ENCODE data around the gene POLG2. TPM values are rescaled to one million over a fixed set of nuclear protein-coding genes. Genes with fewer than 3 reads are reported as not detected.
"Not testable (repeated sequence)": the region's sequence is repeated elsewhere in the genome, so short reads cannot be mapped to it uniquely, and the experiment has no call there.

The POLG2 gene
- total RNA-seq, 1 experiment from 2014 or later: 7.1 TPM

DNA sequence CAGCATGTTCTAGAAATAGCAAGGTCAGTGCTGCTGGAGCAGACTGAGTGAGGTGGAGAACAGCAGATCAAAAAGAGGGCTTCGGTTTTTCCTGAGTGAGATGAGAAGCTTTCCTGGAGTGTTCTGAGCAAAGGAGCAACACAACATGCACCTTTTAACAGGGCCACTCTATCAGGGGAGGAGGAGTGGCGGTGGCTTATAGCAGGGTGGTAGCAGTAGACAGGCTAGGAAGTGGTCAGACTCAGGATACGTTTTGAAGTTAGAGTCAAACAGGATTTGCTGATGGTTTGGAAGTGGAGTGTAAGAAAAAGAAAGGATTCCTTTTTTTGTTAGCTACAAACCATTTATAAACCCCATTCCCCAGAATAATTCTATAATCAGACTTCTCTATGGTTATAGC, 12.5 kb downstream of the POLG2 start:
- DNase-seq (ENCODE audit: low spot score): no peak

DNA sequence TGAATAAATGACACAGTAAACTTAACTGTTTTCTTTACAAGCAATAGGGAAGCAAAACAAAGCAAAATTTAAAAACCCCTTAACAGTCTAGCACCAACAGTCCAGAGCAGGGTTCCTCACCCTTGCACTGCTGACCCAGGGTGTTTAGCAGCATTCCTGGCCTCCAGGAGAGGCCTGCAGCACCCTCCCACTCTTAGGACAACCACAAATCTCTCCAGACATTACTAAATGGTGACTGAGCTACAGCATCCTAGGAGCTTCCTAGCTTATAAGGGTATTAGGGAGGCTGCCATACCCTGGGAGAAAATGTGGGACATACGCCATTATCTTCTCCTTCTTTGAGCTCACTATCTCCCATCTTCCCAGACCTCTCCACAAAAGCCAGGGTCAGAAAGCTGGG, 15.9 kb downstream of the POLG2 start:
- DNase-seq (ENCODE audit: low spot score): no peak

DNA sequence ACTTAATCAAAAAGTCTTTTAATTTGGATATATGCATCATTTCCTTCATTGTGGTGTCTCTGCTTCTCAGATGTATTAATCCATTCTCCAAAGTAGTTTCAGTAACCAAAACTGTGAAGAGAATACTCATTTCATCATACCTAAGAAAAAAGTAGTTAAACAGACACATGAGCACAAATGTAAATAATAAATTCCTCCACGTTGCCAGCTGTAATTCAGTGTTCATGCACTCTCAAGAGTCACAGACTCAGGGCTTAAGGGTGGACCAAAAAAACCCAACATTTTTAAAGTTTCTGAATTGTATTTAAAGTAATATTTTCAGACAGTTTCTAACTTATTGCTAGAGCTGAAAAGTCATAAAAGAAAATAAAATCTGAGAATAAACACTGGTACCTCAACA, 19.0 kb downstream of the POLG2 start:
- no peak for DNase-seq (ENCODE audit: low spot score)

DNA sequence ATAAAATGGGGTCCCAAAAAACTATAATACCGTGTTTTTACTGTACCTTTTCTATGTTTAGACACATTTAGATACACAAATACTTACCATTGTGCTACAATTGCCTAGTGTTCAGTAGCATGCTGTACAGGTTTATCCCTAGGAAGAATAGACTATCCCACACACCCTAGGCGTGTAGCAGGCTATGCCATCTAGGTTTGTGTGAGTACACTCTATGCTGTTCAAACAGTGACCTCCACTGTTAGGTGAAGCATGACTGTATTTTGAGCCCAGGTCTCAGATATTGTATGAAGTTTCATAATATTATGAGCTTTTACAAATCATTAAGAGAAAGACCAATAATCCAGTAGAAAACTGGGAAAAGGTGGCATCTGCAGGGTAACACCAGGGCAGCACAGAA, 24.3 kb downstream of the POLG2 start:
- no peak for DNase-seq (ENCODE audit: low spot score)

DNA sequence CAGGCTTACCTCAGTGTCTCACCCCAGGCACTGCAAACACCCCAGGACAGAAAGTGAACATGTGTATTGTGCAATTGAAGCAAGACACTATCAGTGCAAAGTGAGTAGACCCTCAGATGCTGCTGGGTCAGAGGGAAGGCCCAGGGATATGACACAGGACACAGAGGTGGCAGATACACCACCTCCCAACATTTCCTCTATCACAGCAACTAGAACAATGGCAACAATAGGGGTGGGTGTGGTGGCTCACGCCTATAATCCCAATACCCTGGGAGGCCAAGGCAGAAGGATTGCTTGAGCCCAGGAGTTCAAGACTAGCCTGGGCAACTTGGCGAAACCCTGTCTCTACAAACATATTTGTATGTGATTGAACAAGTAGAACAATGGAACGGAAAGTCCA, 25.4 kb downstream of the POLG2 start:
- no peak for DNase-seq (ENCODE audit: low spot score)

DNA sequence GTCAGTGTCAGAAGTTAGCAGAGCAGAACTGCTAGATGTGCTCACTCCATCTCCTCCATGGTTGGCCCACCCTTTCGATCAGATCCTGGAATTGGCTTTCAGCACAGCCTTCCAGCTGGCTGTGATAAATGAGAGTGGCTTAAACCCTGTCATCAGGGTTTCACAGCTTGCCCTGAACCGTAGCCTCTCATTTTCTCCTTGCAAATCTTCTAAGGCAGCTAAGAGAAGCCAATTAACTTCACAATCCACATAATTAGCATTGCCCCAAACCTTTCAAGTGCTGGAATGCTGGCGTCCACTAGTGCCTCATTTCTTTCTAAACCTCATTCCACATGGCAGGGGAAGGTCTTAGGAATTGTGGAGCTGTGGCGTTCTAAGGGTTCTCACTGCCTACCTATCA, 26.2 kb downstream of the POLG2 start:
- no peak for DNase-seq (ENCODE audit: low spot score)

DNA sequence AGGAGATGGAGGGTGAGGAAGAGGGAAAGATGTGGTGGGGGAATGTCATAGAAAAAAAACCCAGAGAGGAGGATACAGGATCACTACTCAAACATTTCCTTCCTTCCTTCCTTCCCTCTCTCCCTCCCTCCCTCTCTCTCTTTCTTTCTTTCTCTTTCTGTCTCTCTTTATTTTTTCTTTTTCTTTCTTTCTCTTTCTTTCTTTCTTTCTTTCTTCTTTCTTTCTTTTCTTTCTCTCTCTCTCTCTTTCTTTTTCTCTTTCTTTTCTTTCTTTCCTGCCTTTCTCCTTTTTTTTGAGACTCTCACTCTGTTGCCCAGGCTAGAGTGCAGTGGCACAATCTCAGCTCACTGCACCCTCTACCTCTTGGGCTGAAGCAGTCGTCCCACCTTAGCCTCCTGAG, 30.0 kb downstream of the POLG2 start:
- DNase-seq (ENCODE audit: low spot score): not testable (repeated sequence)

DNA sequence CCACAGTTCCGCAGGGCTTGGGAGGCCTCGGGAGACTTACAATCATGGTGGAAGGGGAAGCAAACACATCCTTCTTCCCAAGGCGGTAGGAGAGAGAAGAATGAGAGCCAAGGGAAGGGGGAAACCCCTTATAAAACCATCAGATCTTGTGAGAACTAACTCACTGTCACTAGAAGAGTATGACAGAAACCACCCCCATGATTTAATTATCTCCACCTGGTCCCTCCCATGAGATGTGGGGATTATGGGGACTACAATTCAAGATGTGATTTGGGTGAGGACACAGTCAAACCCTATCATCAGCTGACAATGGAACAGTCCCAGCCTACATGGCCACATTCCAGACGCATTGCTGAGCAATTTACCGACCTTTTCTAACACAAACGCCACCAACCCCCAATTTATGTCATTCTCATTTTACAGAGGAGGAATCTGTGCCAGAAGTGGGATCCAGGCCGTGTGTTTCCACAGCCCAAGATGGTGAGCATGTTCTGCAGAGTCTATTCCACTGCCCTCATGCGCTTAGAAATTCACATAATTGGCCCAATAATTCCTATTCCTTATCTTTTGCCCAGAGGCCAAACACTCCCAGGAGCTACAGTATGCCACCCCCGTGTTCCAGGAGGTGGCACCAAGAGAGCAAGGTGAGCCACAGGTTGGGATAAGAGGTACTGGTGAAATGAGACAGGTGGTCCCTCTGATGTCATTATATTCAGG, 30.7 kb downstream of the POLG2 start:
- no peak for DNase-seq (ENCODE audit: low spot score)

DNA sequence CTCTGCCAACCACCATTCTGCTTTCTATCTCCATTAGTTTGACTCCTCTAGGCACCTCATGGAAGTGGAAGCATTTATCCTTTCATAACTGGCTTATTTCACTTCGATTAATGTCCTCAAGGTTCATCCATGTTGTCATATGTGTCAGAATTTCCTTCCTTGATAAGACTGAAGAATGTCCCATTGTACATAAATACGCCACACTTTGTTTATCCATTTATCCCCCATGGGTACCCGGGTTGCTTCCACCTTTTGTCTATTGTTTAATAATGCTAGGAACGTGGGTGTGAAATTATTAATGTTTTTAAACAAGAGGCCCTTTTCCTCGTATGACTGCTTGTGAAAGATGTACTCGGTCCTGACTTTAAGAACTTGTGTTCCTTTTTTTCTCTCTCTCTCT, 35.1 kb downstream of the POLG2 start:
- no peak for DNase-seq (ENCODE audit: low spot score)

DNA sequence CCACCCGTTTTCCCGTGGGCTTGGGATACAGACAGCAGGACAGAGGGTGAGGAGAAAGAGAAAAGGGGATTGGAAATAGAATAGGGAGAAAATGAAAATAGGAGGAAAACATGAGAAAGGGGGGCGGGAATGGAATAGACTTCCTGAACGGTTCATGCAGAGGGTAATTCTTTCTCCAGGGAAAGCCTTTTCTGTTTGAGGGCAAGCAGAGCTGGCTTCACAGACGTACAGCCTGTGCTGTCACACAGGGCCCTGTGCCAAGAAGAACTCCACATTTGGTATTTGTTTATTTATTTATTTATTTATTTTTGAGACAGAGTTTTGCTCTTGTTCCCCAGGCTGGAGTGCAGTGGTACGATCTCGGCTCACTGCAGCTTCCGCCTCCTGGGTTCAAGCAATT, 35.9 kb downstream of the POLG2 start:
- DNase-seq (ENCODE audit: low spot score): no peak

DNA sequence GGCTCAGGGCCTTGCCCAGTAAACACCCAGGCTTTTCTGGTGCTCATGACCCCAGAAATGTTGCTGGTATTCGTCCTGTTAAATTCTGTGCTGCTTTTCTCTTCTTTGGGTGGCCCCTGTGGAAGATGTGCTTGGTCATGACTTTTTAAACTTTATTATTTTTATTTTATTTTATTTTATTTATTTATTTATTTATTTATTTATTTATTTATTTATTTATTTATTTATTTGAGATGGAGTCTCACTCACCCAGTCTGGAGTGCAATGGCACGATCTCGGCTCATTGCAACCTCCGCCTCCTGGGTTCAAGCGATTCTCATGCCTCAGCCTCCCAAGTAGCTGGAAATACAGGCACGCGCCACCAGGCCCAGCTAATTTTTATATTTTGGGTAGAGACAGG, 37.0 kb downstream of the POLG2 start:
- DNase-seq (ENCODE audit: low spot score): not testable (repeated sequence)

DNA sequence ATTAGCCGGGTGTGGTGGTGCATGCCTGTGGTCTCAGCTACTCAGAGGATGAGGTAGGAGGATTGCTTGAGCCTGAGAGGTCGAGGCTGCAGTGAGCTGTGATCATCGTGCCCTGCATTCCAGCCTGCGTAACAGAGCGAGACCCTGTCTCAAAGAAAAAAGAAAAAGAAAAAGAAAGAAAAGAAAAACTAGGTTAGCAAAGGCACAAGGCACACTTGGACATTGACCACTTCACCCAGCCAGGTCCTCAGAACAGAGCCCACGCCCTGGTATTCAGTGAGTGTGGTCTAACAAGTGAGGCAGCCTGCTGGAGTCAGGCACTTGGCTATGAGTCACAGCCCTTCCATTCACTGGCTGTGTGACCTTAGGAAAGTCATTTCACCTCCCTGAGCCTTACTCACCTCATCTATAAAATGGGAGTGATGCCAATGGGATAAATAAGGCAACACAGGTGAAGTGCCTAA, 37.5 kb downstream of the POLG2 start:
- DNase-seq (ENCODE audit: low spot score): peak; percentile 54

DNA sequence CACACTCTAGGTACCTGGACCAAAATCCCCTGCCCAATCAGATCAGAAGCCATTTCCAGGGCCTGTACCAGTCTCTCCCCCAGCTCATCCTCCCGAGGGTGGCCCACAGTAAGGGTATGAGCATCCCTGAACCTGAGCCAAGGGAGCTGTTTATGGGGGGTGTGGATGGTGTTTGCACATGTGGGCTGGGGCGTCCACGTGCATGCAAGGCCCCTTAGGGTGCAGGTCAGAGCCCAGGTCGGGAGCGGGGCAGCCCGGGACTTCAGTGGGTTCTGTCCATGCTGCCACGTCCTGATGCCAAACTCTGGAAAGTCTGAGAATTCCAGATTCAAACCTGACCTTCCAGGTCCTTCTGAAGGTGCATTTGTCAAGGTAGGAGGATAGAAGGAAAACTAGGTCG, 38.1 kb downstream of the POLG2 start:
- no peak for DNase-seq (ENCODE audit: low spot score)

DNA sequence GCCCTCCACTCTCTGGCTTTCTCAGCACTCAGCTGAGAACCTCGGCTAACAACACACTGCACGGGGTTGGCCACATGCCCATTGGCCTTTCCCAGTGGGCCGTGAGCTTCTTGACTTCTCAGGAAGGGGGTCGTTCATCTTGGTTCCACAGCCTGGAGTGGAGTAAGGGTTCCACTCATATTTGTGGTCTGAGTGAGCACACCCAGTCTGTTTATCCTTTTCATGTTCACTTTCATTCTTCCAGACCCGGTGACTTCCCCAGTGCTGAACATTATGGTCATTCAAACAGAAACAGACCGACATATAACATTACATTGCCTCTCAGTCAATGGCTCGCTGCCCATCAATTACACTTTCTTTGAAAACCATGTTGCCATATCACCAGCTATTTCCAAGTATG, 39.7 kb downstream of the POLG2 start:
- DNase-seq (ENCODE audit: low spot score): no peak

DNA sequence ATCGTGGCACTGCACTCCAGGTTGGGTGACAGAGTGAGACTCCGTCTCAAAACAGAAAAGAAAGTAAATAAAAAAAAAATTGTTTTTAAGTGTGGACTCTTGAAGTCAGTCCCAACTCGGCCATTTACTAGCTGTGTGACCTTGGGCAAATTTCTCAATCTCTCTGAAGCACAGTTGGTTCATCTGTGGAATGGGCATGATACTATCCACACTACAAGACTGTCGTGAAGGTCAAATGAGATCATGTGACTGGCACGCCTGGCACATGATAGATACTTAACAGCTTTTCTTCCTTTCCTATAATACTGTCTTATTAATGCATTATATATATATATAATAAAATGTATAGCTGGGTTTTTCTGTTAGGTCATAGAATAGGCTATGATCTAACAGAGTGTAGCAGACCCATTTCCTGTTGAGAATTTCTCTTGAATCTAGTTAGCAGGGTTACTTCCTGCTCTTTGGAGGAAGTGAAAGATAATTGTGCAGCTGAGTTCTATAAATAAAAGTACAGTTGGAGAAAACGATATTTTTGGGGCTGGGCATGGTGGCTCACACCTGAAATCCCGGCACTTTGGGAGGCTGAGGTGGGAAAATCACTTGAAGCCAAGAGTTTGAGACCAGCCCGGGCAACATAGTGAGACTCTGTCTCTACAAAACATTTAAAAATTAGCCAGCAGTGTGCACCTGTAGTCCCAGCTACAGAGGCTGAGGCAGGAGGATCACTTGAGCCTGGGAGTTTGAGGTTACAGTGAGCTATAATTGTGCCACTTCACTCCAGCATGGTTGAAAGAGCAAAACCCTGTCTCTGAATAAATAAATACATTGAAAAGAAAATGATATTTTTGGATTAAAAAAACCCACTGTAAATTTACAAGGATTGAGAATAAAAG, 40.6 kb downstream of the POLG2 start:
- peak; percentile 26 for DNase-seq (ENCODE audit: low spot score)

DNA sequence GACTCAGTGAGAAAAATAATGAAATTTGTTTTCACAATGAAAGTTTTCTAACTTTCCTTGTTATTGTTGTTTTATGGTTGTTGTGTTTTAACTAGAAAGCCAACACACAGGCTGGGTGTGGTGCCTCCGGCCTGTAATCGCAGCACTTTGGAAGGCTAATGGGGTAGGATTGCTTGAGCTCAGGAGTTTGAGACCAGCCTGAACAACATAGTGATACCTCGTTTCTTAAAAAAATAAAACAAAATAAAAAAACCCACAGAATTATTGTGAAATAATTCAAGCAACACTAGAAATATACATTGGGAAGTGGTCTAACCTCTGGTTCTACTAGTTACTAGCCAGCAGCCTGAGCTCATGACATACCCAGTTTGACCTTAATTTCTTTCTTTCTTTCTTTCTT, 47.3 kb downstream of the POLG2 start:
- no peak for DNase-seq (ENCODE audit: low spot score)

DNA sequence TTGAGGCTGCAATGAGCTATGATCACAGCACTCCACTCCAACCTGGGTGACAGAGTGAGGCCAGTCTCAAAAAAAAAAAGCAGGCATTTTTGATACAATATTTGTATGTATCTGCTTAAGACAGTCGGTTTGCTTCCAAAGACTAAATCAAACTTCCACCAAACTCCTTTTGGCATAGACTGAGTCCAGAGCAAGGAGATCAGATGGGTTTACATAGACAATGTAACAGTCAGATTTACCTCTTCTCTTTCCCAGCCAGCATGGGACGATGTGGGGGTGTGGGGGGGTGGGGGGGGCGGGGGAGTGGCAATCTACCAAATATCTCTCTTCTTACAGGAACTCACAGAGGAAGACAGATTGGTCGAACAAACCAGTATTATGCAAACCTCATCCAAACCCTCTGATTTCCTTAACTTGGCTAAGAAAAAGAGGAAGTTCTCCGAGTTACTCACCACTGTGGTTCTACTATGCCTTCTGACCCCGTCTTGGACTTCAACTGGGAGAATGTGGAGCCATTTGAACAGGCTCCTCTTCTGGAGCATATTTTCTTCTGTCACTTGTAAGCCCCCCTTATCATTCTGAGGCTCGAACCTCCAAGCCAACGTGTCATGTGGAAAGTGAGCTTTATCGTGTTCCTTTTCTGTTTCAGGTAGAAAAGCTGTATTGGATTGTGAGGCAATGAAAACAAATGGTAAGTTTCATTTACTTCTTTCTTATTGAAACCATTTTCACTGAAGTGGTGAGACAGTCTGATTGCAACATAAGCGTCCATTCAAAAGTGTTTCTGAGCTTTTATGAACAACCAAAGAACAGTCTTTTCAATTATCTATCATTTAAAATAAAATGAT, 48.0 kb downstream of the POLG2 start, which contains the start of gene MILR1:
TSS of gene MILR1 (plus strand) at position 451 of the 848 bp plus-strand sequence. CDS start at position 505, 54 bp downstream.
- peak; percentile 74 for DNase-seq (ENCODE audit: low spot score)

DNA sequence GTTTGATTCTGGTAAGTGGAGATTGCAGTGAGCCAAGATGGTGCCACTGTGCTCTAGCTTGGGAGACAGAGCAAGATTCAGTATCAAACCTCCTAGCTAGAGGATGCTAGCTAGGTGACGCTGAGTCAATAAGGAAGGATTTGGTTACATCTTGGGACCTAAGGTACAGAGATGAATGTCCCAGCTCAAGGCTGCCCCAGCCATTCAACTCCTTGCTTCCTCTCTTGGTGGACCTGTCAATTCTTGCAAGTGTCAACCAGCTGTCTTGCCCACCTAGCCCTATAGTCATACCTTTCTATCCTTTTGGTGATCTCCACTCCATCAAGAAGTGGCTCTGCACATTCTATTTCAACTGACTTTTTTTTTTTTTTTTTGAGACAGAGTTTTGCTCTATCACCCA, 49.3 kb downstream of the POLG2 start:
- DNase-seq (ENCODE audit: low spot score): no peak

DNA sequence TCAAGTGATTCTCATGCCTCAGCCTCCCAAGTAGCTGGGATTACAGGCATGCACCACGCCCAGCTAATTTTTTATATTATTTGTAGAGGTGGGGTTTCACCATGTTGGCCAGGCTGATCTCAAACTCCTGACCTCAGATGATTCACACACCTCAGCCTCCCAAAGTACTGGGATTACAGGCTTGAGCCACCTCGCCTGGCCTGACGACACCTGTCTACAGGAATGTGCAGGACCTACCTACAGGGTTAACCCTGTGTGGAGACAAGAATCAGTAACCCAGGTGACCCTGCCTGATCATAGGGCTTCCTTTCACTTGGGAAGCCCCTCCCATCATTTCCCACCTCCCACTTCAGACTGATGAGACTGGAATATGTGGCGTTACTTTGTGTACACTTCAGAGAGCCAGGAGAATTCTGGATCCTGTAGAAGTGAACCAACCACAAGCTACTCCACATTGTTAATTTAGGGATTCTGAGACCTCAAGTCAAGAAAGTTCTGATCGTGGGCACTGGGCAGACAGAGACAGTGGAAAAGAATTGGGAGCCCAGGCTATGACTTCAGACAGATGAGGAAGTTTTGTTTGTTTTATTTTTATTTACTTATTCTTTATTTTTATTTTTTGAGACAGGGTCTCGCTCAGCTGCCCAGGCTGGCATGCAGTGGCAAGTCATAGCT, 53.6 kb downstream of the POLG2 start:
- DNase-seq (ENCODE audit: low spot score): peak; percentile 38

DNA sequence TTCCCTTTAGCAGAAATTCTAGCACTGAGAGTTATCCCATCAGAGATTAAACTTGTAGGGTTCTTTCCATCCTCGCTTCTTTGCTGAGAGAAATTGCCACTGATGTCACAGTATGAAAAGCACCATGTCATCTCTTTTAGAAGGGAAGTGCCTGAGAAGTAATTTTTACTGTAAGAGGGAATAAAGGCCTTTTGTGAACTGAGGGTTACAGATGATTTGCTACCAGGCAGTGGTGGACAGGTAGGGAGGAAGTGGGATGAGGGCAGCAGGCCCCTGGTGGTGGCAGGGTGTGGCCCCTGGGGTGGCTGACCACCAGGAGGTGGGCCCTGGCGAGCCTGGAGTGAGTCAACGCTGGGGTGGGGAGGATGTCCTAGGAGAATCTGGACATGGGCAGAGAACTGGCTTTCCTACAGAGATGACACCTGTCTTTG, 54.3 kb downstream of the POLG2 start:
- DNase-seq (ENCODE audit: low spot score): peak; percentile 61

DNA sequence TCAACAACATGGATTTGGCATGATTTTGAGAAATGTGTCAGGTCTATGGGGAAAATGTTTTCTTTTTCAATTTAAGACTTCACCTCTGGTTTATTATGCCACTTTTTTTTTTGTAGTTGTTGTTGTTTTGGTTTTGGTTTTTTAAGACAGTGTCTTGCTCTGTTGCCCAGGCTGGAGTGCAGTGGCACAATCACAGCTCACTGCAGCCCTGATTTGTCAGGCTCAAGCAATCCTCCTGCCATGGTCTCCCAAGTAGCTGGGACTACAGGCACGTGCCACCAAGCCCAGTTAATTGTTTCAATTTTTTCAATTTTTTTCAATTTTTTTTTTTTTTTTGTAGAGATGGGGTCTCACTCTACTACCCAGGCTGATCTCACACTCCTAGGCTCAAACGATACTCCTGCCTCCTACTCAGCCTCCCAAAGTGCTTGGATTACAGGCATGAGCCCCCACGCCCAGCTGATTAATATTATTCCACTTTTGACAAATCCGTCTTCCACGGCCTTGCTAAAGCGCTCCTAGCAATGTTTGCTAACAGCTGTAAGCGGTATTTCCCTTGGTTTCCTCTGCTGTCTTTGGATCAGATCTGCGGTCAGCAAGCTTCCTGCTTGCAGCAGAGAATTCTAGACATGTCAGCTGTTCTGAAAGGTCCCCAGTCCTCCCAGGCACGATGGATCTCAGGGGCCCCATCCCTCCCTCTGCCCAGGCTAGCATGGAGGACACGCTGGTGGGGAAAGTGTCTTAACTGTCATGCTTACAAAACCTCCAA, 54.9 kb downstream of the POLG2 start:
- peak; percentile 68 for DNase-seq (ENCODE audit: low spot score)

Data from A172 (cell line).